Astrocyte (in vitro differentiated cells and primary cell): ENCODE results near the gene HPN. TPM values are rescaled to one million over a fixed set of nuclear protein-coding genes. Genes with fewer than 3 reads are reported as not detected.

ENCODE experiments used
- DNase-seq: peaks from one replicate; pipeline ENCODE4 v3.0.0-alpha.2; 2010; ENCODE audit warnings: low read depth
- FAIRE-seq: peaks from 2 replicates; lab custom pipeline; 2011; peaks lifted over from hg19 to GRCh38; lab: Jason Lieb, UNC
- H2AFZ ChIP-seq: 2 replicates; pipeline ENCODE4 v1.6.0; 2012; ENCODE audit warnings: low read depth, low read length, inconsistent platforms
- H3K27ac ChIP-seq: 2 replicates; pipeline ENCODE4 v1.5.1; 2011; ENCODE audit warnings: low read depth, low read length, inconsistent platforms
- H3K27me3 ChIP-seq: 2 replicates; pipeline ENCODE4 v1.6.0; 2011; ENCODE audit warnings: low read length, inconsistent platforms; ENCODE audit not compliant: insufficient read depth
- H3K36me3 ChIP-seq: 2 replicates; pipeline ENCODE4 v1.5.1; 2011; ENCODE audit warnings: low read length, inconsistent platforms; ENCODE audit not compliant: insufficient read depth
- H3K4me1 ChIP-seq: 2 replicates; pipeline ENCODE4 v1.5.1; 2011; ENCODE audit warnings: low read length, inconsistent platforms; ENCODE audit not compliant: insufficient read depth
- H3K4me2 ChIP-seq: 2 replicates; pipeline ENCODE4 v1.6.0; 2012; ENCODE audit warnings: low read length, inconsistent platforms
- H3K4me3 ChIP-seq: 2 replicates; pipeline ENCODE4 v1.5.1; 2011; ENCODE audit warnings: low read depth, mild to moderate bottlenecking, low read length, inconsistent platforms; ENCODE audit not compliant: insufficient read depth
- H3K79me2 ChIP-seq: 2 replicates; pipeline ENCODE4 v1.6.0; 2012; ENCODE audit warnings: mild to moderate bottlenecking, low read length, inconsistent platforms; ENCODE audit not compliant: insufficient read depth
- H3K9ac ChIP-seq: 2 replicates; pipeline ENCODE4 v1.6.0; 2012; ENCODE audit warnings: mild to moderate bottlenecking, low read length, inconsistent platforms
- H3K9me3 ChIP-seq: 2 replicates; pipeline ENCODE4 v1.5.1; 2012; ENCODE audit warnings: low read depth, mild to moderate bottlenecking, low read length, inconsistent platforms; ENCODE audit not compliant: insufficient read depth
- H4K20me1 ChIP-seq: 2 replicates; pipeline ENCODE4 v1.6.0; 2012; ENCODE audit warnings: low read length, inconsistent platforms; ENCODE audit not compliant: insufficient read depth
- H3K27ac Mint-ChIP-seq: one replicate; pipeline ENCODE4 v1.8.0; 2021; ENCODE audit warnings: mild to moderate bottlenecking, mixed read lengths; ENCODE audit not compliant: unreplicated experiment
- H3K27me3 Mint-ChIP-seq: one replicate; pipeline ENCODE4 v1.8.0; 2021; ENCODE audit warnings: low read depth, mixed read lengths; ENCODE audit not compliant: unreplicated experiment
- H3K36me3 Mint-ChIP-seq: one replicate; pipeline ENCODE4 v1.8.0; 2021; ENCODE audit warnings: low read depth, mixed read lengths; ENCODE audit not compliant: unreplicated experiment
- H3K4me1 Mint-ChIP-seq: one replicate; pipeline ENCODE4 v1.8.0; 2021; ENCODE audit warnings: low read depth, mixed read lengths; ENCODE audit not compliant: unreplicated experiment
- H3K4me3 Mint-ChIP-seq: one replicate; pipeline ENCODE4 v1.8.0; 2021; ENCODE audit warnings: mild to moderate bottlenecking, moderate library complexity, mixed read lengths; ENCODE audit not compliant: unreplicated experiment
- H3K9me3 Mint-ChIP-seq: one replicate; pipeline ENCODE4 v1.8.0; 2021; ENCODE audit warnings: mild to moderate bottlenecking, mixed read lengths; ENCODE audit not compliant: unreplicated experiment
- CTCF ChIP-seq: IDR thresholded peaks from 2 replicates; pipeline ENCODE4 v1.5.1; 2011; ENCODE audit warnings: low read depth, mild to moderate bottlenecking, inconsistent platforms, low read length, moderate library complexity; ENCODE audit not compliant: insufficient read depth
- EZH2 ChIP-seq: IDR thresholded peaks from 2 replicates; pipeline ENCODE4 v1.6.1; 2012; ENCODE audit warnings: mild to moderate bottlenecking, low read length, inconsistent platforms; ENCODE audit not compliant: insufficient read depth
- total RNA-seq: library from RNA; stranded (reverse); gene quantifications from 2 replicates; pipeline ENCODE4 v1.2.1, GENCODE V29; 2021

The HPN gene
- total RNA-seq, 1 donor from 2014 or later: 0.73 TPM

DNA sequence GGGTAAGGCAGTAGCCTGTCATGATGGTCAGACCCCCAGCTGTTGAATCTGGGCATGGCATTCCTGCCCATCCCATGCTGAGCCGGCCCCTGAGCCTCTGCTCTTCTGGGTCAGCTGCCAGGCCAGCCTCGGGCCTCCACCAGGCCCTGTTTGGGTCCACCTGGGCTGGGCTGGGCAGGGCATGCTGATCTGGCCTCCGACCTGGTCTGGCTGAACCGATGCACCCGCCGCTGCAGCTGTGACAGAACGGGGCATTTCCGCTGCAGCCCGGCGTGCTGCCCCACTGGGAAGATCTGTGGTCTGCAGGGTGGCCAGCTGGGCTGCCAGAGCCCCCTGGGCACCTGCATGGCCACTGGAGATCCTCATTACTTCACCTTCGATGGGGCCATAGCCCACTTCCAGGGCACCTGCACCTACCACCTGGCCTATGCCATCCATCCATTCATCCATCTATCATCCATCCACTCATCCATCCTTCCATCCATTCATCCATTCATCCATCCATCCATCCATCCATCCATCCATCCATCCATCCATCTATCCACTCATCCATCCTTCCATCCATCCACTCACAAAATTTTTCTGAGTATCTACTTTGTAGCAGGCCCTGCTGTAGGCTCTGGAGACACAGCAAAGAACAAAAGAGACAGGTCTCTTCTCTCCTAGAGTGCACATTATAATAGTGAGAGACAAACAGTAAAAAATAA lies 52.6 kb downstream of the HPN start:
- Histone ChIP-seq H3K4me2 (no peak overlapping the region), H3K4me3 (no peak overlapping the region), H3K4me1 (peaks cover 6% of the 10 kb centered on the region), H3K27me3 (no peaks in the 10 kb centered on the region), H4K20me1 (no peaks in the 10 kb centered on the region), H3K9ac (no peak overlapping the region), H3K9me3 (no peaks in the 10 kb centered on the region), H3K36me3 (no peaks in the 10 kb centered on the region), H3K79me2 (no peaks in the 10 kb centered on the region), H3K27ac (no peak overlapping the region), H2AFZ (no peak overlapping the region)
- no peak for TF ChIP-seq EZH2
- no peak for TF ChIP-seq CTCF
- Mint-ChIP-seq H3K4me1 (no peaks in the 10 kb centered on the region), H3K4me3 (no peak overlapping the region), H3K27ac (no peak overlapping the region), H3K27me3 (peaks cover 14% of the 10 kb centered on the region), H3K9me3 (no peaks in the 10 kb centered on the region), H3K36me3 (no peaks in the 10 kb centered on the region)
- FAIRE-seq (no peak), DNase-seq (no peak)

GRCh38 chr19:35094656-35095055 lies 53.1 kb downstream of the HPN start:
- DNase-seq (no peak), FAIRE-seq (no peak)
- H3K9me3 ChIP-seq: no peaks in the 10 kb centered on the region
- no peaks in the 10 kb centered on the region for H3K79me2 ChIP-seq
- H3K4me1 ChIP-seq: peaks cover 5% of the 10 kb centered on the region
- no peaks in the 10 kb centered on the region for H3K36me3 ChIP-seq
- H2AFZ ChIP-seq: no peak overlapping the region
- no peak overlapping the region for H3K4me2 ChIP-seq
- no peak overlapping the region for H3K27ac Mint-ChIP-seq
- no peak overlapping the region for H3K27ac ChIP-seq
- H3K27me3 ChIP-seq: no peaks in the 10 kb centered on the region
- no peak overlapping the region for H3K9ac ChIP-seq
- no peaks in the 10 kb centered on the region for H3K4me1 Mint-ChIP-seq
- H3K27me3 Mint-ChIP-seq: peaks cover 14% of the 10 kb centered on the region
- no peaks in the 10 kb centered on the region for H3K9me3 Mint-ChIP-seq
- no peaks in the 10 kb centered on the region for H3K36me3 Mint-ChIP-seq
- H4K20me1 ChIP-seq: no peaks in the 10 kb centered on the region
- H3K4me3 ChIP-seq: no peak overlapping the region
- H3K4me3 Mint-ChIP-seq: no peak overlapping the region
- TF ChIP-seq CTCF (no peak), EZH2 (no peak)

DNA sequence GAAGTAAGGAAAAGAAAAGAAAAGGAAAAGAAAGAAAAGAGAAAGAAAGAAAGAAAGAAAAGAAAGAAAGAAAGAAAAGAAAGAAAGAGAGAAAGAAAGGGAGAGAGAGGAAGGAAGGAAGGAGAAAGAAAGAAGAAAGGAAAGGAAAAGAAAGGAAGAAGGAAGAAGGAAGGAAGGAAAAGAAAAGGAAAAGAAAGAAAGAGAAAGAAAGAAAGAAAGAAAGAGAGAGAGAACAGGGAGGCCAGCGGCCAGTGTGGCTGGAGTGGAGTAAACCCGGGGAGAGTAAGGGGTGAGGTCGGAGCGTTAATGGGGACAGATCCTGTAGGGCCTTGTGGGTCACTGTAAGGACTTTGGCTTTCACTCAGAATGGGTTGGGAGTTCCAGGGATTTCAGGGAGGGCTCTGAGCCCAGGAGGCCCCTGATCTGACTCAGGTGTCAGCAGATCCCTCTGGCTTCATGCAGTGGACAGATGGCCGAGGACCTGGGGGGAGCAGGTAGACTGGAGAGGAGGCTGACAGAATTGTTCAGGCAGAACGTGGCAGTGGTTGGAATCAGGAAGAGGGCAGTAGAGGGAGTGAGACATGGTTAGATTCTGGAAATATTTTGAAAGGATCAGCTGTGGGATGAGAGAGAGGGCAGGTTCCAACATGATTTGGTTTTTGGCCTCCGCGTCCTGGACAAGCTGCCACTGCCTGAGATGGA lies 54.3 kb downstream of the HPN start:
- Histone ChIP-seq H4K20me1 (no peaks in the 10 kb centered on the region), H3K36me3 (no peaks in the 10 kb centered on the region), H3K9ac (no peak overlapping the region), H2AFZ (no peak overlapping the region), H3K4me3 (no peak overlapping the region), H3K9me3 (no peaks in the 10 kb centered on the region), H3K4me2 (no peak overlapping the region), H3K79me2 (no peaks in the 10 kb centered on the region), H3K4me1 (peaks cover 2% of the 10 kb centered on the region), H3K27me3 (no peaks in the 10 kb centered on the region), H3K27ac (no peak overlapping the region)
- no peak overlapping the region for H3K4me3 Mint-ChIP-seq
- H3K9me3 Mint-ChIP-seq: no peaks in the 10 kb centered on the region
- H3K27ac Mint-ChIP-seq: no peak overlapping the region
- H3K27me3 Mint-ChIP-seq: peaks cover 15% of the 10 kb centered on the region
- DNase-seq (no peak), FAIRE-seq (no peak)
- TF ChIP-seq CTCF (no peak), EZH2 (no peak)
- no peaks in the 10 kb centered on the region for H3K4me1 Mint-ChIP-seq
- H3K36me3 Mint-ChIP-seq: no peaks in the 10 kb centered on the region
